Ishikawa (cell line): ENCODE data around the gene RAB5IF.

Experiments used
- CEBPB ChIP-seq: IDR thresholded peaks from 2 replicates; pipeline ENCODE4 v1.6.1; 2012
- CREB1 ChIP-seq: IDR thresholded peaks from 2 replicates; pipeline ENCODE4 v1.6.1; 2012; ENCODE audit warnings: low read depth
- EGR1 ChIP-seq: IDR thresholded peaks from 2 replicates; pipeline ENCODE4 v1.6.1; 2012
- EP300 ChIP-seq: IDR thresholded peaks from 2 replicates; pipeline ENCODE4 v1.6.1; 2012; ENCODE audit warnings: borderline replicate concordance
- FOXM1 ChIP-seq: IDR thresholded peaks from 2 replicates; pipeline ENCODE4 v1.6.1; 2012; ENCODE audit warnings: low read depth, borderline replicate concordance
- NFIC ChIP-seq: IDR thresholded peaks from 2 replicates; pipeline ENCODE4 v1.6.1; 2012
- RAD21 ChIP-seq: IDR thresholded peaks from 2 replicates; pipeline ENCODE4 v1.6.1; 2012; ENCODE audit warnings: low read depth
- TAF1 ChIP-seq: IDR thresholded peaks from 2 replicates; pipeline ENCODE4 v1.6.1; 2012; ENCODE audit warnings: low read depth, mild to moderate bottlenecking
- TCF12 ChIP-seq: IDR thresholded peaks from 2 replicates; pipeline ENCODE4 v1.6.1; 2012; ENCODE audit warnings: low read depth
- TEAD4 ChIP-seq: IDR thresholded peaks from 2 replicates; pipeline ENCODE4 v1.6.1; 2012
- YY1 ChIP-seq: IDR thresholded peaks from 2 replicates; pipeline ENCODE4 v1.6.1; 2012; ENCODE audit warnings: low read depth
- ZBTB7A ChIP-seq: IDR thresholded peaks from 2 replicates; pipeline ENCODE4 v1.6.1; 2012; ENCODE audit warnings: low read depth
- TF ChIP-seq, protein P1 (sequence below): IDR thresholded peaks from 2 replicates; pipeline ENCODE4 v1.6.1; 2012; ENCODE audit warnings: low read depth, mild to moderate bottlenecking
- TF ChIP-seq, protein P2 (sequence below): IDR thresholded peaks from 2 replicates; pipeline ENCODE4 v1.6.1; 2012
- TF ChIP-seq, protein P3 (sequence below): IDR thresholded peaks from 2 replicates; pipeline ENCODE4 v1.6.1; 2012

Gene RAB5IF

DNA sequence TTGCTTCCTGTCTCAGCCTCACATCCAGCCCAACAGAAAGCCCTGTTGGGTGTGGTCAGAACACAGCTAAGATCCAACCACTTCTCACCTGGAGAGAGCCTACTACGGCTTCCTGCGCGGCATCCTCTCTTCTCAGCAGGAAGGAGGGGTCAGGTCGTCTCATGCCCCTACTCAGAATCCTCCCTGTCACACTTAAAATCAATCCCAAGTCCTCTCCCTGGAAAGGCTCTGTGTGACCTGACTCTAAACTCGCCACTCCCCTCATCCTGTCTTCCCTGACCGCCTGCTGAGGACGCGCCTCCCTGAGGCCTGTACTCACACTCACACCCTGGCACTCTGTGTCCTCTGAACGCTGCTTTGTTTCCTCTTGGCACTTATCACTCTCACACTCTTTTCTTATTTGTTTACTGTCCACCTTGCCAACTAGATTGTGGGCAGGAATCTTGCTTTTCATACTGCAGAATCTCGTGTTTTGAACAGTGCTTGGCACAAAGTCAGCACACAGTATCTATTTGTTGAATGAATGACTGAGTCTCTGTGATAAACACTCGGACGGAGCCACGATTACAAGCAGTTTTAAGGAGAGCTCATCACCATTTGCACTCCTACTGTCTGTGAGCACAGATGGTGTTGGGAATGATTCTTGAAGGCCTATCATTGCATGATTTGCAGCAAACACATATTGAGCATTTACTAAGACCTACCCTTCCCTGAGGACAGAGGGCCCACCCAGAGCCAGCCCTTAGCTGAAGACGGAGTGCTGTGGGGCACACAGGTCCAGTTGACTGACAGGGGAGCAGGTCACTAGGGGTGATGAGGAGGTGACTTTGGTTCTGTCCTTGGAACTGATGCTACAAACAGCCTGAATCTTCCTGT is 18.7 kb downstream of the RAB5IF start:
- TF ChIP-seq TCF12 (no peak), ZBTB7A (no peak), CEBPB (no peak), TAF1 (no peak), NFIC (no peak), RAD21 (no peak), YY1 (no peak), EGR1 (no peak), FOXM1 (no peak), CREB1 (no peak), TEAD4 (no peak), EP300 (no peak)
- TF ChIP-seq, protein P1, sequence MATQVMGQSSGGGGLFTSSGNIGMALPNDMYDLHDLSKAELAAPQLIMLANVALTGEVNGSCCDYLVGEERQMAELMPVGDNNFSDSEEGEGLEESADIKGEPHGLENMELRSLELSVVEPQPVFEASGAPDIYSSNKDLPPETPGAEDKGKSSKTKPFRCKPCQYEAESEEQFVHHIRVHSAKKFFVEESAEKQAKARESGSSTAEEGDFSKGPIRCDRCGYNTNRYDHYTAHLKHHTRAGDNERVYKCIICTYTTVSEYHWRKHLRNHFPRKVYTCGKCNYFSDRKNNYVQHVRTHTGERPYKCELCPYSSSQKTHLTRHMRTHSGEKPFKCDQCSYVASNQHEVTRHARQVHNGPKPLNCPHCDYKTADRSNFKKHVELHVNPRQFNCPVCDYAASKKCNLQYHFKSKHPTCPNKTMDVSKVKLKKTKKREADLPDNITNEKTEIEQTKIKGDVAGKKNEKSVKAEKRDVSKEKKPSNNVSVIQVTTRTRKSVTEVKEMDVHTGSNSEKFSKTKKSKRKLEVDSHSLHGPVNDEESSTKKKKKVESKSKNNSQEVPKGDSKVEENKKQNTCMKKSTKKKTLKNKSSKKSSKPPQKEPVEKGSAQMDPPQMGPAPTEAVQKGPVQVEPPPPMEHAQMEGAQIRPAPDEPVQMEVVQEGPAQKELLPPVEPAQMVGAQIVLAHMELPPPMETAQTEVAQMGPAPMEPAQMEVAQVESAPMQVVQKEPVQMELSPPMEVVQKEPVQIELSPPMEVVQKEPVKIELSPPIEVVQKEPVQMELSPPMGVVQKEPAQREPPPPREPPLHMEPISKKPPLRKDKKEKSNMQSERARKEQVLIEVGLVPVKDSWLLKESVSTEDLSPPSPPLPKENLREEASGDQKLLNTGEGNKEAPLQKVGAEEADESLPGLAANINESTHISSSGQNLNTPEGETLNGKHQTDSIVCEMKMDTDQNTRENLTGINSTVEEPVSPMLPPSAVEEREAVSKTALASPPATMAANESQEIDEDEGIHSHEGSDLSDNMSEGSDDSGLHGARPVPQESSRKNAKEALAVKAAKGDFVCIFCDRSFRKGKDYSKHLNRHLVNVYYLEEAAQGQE = no peak
- TF ChIP-seq, protein P2, sequence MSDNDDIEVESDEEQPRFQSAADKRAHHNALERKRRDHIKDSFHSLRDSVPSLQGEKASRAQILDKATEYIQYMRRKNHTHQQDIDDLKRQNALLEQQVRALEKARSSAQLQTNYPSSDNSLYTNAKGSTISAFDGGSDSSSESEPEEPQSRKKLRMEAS = no peak

DNA sequence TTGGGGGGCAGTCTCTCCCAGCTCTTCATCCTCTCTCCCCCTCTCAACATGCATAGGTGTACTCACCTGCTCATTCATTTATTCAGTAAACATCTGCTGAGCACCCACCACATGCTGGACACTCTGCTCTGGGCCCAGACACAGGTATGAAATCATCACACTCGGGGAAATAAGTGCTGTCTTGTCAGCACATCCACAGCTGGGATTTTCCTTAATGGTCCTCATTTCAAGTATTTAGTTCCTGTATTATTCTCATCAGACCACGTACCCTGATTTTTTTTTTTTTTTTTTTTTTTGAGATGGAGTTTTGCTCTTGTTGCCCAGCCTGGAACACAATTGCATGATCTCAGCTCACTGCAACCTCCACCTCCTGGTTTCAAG is 19.4 kb downstream of the RAB5IF start:
- no peak for TF ChIP-seq RAD21
- no peak for TF ChIP-seq EP300
- TF ChIP-seq NFIC = no peak
- TF ChIP-seq, protein P2 = no peak
- no peak for TF ChIP-seq TAF1
- no peak for TF ChIP-seq EGR1
- TF ChIP-seq ZBTB7A = no peak
- TF ChIP-seq YY1 = no peak
- TF ChIP-seq FOXM1 = no peak
- TF ChIP-seq TCF12 = no peak
- no peak for TF ChIP-seq CEBPB
- TF ChIP-seq TEAD4 = no peak
- TF ChIP-seq, protein P1 = no peak
- no peak for TF ChIP-seq CREB1
- TF ChIP-seq, protein P3, sequence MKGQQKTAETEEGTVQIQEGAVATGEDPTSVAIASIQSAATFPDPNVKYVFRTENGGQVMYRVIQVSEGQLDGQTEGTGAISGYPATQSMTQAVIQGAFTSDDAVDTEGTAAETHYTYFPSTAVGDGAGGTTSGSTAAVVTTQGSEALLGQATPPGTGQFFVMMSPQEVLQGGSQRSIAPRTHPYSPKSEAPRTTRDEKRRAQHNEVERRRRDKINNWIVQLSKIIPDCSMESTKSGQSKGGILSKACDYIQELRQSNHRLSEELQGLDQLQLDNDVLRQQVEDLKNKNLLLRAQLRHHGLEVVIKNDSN = no peak

DNA sequence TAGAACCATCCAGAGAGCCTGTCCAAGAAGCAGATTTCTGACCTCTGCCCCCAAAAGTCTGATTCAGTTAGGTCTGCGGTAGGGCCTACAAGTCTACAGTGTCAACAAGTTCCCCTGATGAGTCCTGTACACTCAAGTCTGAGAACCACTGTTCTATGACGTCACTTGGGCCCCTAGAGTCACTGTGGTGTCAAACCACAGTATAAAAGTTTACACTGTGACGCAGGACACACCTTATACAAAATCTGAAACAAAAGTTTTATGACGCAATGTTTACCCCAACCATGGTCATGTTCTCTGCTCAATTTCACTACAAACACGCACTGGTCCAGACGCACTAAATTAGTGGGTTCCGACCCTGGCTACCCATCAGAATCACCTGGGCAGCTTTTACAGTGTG is 22.5 kb downstream of the RAB5IF start:
- no peak for TF ChIP-seq CEBPB
- no peak for TF ChIP-seq NFIC
- TF ChIP-seq ZBTB7A = no peak
- no peak for TF ChIP-seq EP300
- TF ChIP-seq TCF12 = no peak
- TF ChIP-seq, protein P3 = no peak
- TF ChIP-seq EGR1 = no peak
- TF ChIP-seq, protein P2 = no peak

GRCh38 chr20:36629719-36630681 is 24.4 kb downstream of the RAB5IF start:
- TF ChIP-seq YY1 (no peak), ZBTB7A (no peak), NFIC (no peak), TEAD4 (no peak), CREB1 (no peak), CEBPB (no peak), FOXM1 (no peak), RAD21 (no peak), TCF12 (no peak), EGR1 (no peak), EP300 (no peak), TAF1 (no peak)
- TF ChIP-seq, protein P1 = no peak
- TF ChIP-seq, protein P3 = no peak
- TF ChIP-seq, protein P2 = no peak
